Thoracic aorta (tissue), 2 donors: ENCODE measurements around the gene OASL. TPM values are rescaled to one million over a fixed set of nuclear protein-coding genes. Genes with fewer than 3 reads are reported as not detected.

Experiments used
- ATAC-seq: fragments of 150-250 bp; one replicate; pipeline ENCODE4 v1.8.0; 2017; ENCODE audit warnings: low read depth; ENCODE audit not compliant: insufficient number of reproducible peaks, low FRiP score
- DNase-seq: peaks from one replicate; pipeline ENCODE4 v3.0.0-alpha.2; 2020; ENCODE audit warnings: low spot score
- H3K27ac ChIP-seq, 2 donors: fragments of 200-600 bp; sonication (generic); 1 replicate in 1 of 2; 2 replicates in 1 of 2; pipeline ENCODE4 v1.5.1; 2016; ENCODE audit warnings: mild to moderate bottlenecking in 2 of 2, moderate library complexity in 2 of 2
- H3K27me3 ChIP-seq: fragments of 200-600 bp; sonication (generic); replicated peaks from 2 replicates; pipeline ENCODE4 v1.6.0; 2016; ENCODE audit warnings: mild to moderate bottlenecking; ENCODE audit not compliant: insufficient read depth
- H3K36me3 ChIP-seq: fragments of 200-600 bp; sonication (generic); one replicate; pipeline ENCODE4 v1.5.1; 2016
- H3K4me1 ChIP-seq, 2 donors: fragments of 200-600 bp; sonication (generic); 1 replicate in 1 of 2; 2 replicates in 1 of 2; pipeline versions ENCODE4 v1.5.1 to v1.6.0; 2016; ENCODE audit warnings: low read depth in 2 of 2, mild to moderate bottlenecking in 1 of 2; ENCODE audit not compliant: control insufficient read depth in 1 of 2
- H3K4me3 ChIP-seq: fragments of 200-600 bp; sonication (generic); 2 replicates; pipeline ENCODE4 v1.5.1; 2016; ENCODE audit warnings: mild to moderate bottlenecking
- H3K9me3 ChIP-seq: fragments of 200-600 bp; sonication (generic); 2 replicates; pipeline ENCODE4 v1.5.1; 2016
- total RNA-seq, 2 donors: library from RNA; depleted of rRNA; stranded (reverse); fragments of >200 nt; gene quantifications; one replicate each; pipeline versions ENCODE4 v1.1.0 to v1.2.3, GENCODE V29; 2016
- TF ChIP-seq, protein P1 (sequence below): fragments of 200-600 bp; sonication (generic); IDR thresholded peaks from one replicate; pipeline ENCODE4 v1.5.1; 2019; ENCODE audit warnings: antibody characterized with exemption

The OASL gene
- total RNA-seq, 2 donors from 2014 or later, result 1.1 to 3.1 TPM

DNA sequence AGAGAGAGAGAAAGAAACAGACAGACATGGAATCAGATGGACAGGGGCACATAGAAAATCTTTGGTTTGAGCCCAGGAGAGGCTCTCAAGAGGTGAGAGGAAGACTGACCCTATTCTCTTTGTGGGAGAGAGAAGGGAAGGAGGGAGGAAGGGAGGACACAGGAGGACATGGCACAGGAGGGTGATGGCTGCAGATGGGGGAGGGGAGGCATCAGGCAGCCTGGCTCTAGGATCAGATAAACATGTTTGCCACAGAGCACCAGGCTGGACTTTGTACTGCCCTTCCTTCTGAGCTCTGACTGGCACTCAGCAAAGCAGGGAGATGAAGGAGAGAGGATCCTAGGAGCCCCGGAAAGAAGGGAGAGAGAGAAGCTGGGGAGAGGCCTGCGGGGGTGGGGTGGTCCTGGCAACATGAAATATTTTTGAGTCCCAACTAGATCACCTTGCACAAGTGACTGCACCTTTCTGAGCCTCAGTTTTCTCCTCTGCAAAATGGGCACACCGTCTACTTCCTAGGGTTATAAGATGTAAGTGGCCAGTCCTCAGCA lies 54.6 kb downstream of the OASL start:
- Histone ChIP-seq H3K9me3 (no peaks in the 10 kb centered on the region), H3K4me3 (no peak overlapping the region), H3K4me1 (no peaks in the 10 kb centered on the region), H3K36me3 (no peaks in the 10 kb centered on the region), H3K27ac (no peak overlapping the region), H3K27me3 (no peaks in the 10 kb centered on the region)
- ATAC-seq, result no peak
- DNase-seq, result no peak
- TF ChIP-seq, protein P1, sequence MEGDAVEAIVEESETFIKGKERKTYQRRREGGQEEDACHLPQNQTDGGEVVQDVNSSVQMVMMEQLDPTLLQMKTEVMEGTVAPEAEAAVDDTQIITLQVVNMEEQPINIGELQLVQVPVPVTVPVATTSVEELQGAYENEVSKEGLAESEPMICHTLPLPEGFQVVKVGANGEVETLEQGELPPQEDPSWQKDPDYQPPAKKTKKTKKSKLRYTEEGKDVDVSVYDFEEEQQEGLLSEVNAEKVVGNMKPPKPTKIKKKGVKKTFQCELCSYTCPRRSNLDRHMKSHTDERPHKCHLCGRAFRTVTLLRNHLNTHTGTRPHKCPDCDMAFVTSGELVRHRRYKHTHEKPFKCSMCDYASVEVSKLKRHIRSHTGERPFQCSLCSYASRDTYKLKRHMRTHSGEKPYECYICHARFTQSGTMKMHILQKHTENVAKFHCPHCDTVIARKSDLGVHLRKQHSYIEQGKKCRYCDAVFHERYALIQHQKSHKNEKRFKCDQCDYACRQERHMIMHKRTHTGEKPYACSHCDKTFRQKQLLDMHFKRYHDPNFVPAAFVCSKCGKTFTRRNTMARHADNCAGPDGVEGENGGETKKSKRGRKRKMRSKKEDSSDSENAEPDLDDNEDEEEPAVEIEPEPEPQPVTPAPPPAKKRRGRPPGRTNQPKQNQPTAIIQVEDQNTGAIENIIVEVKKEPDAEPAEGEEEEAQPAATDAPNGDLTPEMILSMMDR, result no peak

DNA sequence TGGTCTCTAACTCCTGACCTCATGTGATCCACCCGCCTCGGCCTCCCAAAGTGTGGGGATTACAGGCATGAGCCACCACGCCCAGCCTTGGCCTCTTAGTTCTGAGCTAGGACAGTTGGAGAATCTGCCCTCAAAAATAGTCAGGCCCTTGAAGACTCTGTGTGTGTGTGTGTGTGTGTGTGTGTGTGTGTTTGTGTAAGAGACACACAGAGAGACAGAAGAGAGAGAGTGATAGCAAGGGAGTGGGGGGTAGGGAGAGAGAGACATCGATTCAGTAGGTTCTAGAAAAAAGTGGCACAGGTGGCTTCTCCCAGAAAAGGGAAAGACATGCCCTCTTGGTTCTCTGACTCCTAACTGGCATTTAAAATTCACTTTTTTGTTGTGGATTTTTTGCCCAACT lies 55.3 kb downstream of the OASL start:
- no peak for ATAC-seq

DNA sequence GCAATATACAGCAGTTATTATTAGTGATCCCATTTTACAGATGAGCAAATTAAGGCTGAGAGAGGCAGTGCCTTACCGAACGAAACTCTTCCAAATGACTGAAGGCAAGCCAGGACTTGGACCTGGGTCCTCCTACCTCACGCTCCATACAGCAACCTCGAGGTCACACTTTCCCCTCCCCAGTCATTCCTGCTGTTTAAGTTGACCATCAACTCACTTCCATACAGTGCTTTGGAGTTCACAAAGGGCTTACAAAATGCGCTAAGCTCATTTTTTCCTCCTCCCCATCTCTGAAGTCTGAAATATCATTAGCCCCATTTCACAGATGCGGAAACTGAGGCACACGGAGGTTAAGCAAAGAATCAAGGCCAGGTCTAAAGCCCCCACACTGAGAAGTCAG lies 56.4 kb downstream of the OASL start:
- Histone ChIP-seq H3K36me3 (no peaks in the 10 kb centered on the region), H3K4me3 (no peak overlapping the region), H3K4me1 (peaks cover 0 to 12% of the 10 kb centered on the region in 2 donors), H3K27ac (no peak overlapping the region), H3K9me3 (no peaks in the 10 kb centered on the region), H3K27me3 (no peaks in the 10 kb centered on the region)
- ATAC-seq, result no peak
- DNase-seq, result no peak
- TF ChIP-seq, protein P1, result no peak

More for the DNA sequence above, 55.3 kb downstream of the OASL start:
- H3K9me3 ChIP-seq, result no peaks in the 10 kb centered on the region
- DNase-seq, result no peak
- peaks cover 0 to 3% of the 10 kb centered on the region in 2 donors for H3K4me1 ChIP-seq
- no peaks in the 10 kb centered on the region for H3K36me3 ChIP-seq
- no peak overlapping the region for H3K4me3 ChIP-seq
- H3K27me3 ChIP-seq, result no peaks in the 10 kb centered on the region
- no peak overlapping the region for H3K27ac ChIP-seq
- TF ChIP-seq, protein P1, result no peak

DNA sequence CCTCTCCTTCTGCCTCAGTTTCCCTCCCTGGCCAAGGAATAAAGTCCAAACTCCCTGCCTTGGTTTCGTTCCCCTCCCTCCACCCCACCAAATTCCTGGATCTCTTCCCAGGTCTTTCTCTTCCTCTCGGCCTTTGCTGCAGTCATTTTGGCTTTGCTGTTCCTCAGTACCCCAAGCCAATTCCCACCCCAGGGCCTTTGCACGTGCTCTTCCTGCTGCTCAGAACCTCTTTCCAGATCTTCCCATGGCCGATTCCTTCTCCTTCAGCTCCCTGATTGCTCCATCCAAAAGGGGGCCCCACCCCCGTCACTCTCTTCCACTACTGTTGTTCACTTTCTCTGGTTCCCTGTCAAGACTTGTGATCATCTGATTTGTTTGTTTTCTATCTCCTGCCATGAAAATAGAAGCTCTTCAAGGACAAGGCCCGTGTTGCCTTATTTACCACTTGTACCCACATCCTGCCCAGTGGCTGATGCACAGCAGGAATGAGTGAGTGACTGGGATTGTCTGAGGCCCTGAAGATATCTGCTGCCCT lies 57.6 kb downstream of the OASL start:
- no peak overlapping the region for H3K4me3 ChIP-seq
- H3K4me1 ChIP-seq, result peaks cover 0 to 12% of the 10 kb centered on the region in 2 donors
- DNase-seq, result no peak
- ATAC-seq, result no peak
- no peak overlapping the region for H3K27ac ChIP-seq
- H3K36me3 ChIP-seq, result no peaks in the 10 kb centered on the region
- TF ChIP-seq, protein P1, result no peak
- no peaks in the 10 kb centered on the region for H3K9me3 ChIP-seq
- H3K27me3 ChIP-seq, result no peaks in the 10 kb centered on the region

DNA sequence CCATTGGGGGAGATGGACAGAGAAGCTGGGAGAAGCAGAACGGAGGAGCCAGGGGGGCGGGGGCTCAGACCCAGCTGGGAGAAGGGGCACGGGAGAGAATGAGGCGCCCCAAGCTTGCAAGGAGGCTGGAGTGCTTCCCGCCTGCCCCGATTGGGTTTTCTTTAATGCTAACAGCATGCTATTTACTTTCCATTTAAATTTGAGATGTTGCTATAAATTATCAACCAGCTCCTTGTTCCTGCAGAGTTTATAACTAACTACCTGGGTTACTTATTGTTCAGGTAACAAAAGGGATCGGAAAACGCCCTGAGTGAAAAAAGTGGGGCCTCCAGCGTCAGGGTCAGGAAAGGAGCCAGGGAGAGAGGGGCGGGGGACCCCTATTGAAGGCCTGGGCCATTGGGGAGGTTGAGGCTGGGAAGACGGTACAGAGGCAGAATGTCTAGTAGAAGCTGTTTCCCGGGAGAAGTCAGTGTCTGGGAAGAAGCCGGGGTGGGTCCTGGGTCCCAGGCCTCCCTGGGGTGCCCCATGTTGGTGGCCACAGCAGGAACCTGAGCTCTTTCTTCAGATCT lies 58.2 kb downstream of the OASL start:
- Histone ChIP-seq H3K36me3 (no peaks in the 10 kb centered on the region), H3K4me1 (peaks cover 0 to 12% of the 10 kb centered on the region in 2 donors), H3K9me3 (no peaks in the 10 kb centered on the region), H3K4me3 (no peak overlapping the region), H3K27me3 (no peaks in the 10 kb centered on the region), H3K27ac (no peak overlapping the region)
- DNase-seq (no peak), ATAC-seq (no peak)
- TF ChIP-seq, protein P1, result no peak
